ENCODE data around the gene OSER1.

OSER1 gene

DNA sequence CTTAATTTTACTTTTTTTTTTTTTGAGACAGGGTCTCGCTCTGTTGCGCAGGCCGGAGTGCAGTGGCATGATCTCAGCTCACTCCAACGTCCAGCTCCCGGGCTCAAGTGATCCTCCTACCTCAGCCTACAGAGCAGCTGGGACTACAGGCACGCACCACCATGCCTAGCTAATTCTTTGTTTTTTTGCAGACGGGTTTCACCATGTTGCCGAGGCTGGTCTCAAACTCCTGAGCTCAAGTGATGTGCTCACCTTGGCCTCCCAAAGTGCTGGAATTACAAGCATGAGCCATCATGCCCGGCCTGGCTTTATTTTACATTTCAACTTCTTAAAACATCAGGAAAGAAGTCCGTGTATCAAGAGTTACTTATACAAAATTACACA lies 5.7 kb downstream of the OSER1 start:
- Histone ChIP-seq H3K79me2 (peaks cover 30% of the 10 kb centered on the region), H3K9me3 (ENCODE audit: control insufficient read depth, low read length) (no peaks in the 10 kb centered on the region), H3K4me2 (ENCODE audit: low read length) (no peak overlapping the region), H3K27ac (no peak overlapping the region), H3K4me3 (ENCODE audit: low read depth, low read length) (no peak overlapping the region), H2AFZ (no peak overlapping the region), H3K36me3 (ENCODE audit: control insufficient read depth, insufficient read depth, low read length) (no peaks in the 10 kb centered on the region), H3K4me1 (no peaks in the 10 kb centered on the region), H3K9ac (no peak overlapping the region), H3K27me3 (ENCODE audit: control insufficient read depth, insufficient read depth, low read length) (no peaks in the 10 kb centered on the region)
- TF ChIP-seq, protein P1, sequence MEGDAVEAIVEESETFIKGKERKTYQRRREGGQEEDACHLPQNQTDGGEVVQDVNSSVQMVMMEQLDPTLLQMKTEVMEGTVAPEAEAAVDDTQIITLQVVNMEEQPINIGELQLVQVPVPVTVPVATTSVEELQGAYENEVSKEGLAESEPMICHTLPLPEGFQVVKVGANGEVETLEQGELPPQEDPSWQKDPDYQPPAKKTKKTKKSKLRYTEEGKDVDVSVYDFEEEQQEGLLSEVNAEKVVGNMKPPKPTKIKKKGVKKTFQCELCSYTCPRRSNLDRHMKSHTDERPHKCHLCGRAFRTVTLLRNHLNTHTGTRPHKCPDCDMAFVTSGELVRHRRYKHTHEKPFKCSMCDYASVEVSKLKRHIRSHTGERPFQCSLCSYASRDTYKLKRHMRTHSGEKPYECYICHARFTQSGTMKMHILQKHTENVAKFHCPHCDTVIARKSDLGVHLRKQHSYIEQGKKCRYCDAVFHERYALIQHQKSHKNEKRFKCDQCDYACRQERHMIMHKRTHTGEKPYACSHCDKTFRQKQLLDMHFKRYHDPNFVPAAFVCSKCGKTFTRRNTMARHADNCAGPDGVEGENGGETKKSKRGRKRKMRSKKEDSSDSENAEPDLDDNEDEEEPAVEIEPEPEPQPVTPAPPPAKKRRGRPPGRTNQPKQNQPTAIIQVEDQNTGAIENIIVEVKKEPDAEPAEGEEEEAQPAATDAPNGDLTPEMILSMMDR (IDR thresholded peaks at IDR 0.05), result no peak

DNA sequence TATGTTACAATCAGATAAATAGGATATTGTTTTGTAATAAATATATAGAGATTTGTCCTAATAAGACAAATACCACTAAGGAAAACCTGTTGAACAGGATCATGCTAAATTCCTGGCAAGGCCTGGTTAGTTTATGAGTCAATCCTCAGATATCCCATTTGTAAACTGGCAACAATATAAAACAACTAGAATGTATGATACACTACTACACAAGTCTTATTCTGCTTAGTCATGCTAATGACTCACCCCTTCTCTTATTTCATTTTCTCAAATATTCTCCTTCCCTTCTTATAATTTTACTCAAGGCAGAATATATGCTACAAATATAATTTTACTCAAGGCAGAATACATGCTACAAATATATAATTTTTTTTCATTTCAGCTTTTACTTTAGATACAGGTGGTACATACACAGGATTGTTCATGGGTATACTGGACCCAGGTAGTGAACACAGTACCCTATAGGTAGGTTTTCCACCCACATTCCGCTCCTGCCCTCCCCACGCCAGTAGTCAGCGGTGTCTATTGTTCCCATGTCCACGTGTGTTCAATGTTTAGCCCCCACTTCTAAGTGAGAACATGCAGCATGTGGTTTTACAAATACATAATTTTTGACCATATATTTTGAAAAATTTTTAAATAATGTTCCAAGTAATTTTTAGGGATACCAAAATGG lies 6.3 kb downstream of the OSER1 start:
- H3K36me3 ChIP-seq (ENCODE audit: control insufficient read depth, insufficient read depth, low read length), result no peaks in the 10 kb centered on the region
- H3K79me2 ChIP-seq, result peaks cover 26% of the 10 kb centered on the region
- H3K9me3 ChIP-seq (ENCODE audit: control insufficient read depth, low read length), result no peaks in the 10 kb centered on the region
- H3K27ac ChIP-seq, result no peak overlapping the region
- TF ChIP-seq, protein P1 (IDR thresholded peaks at IDR 0.05), result no peak
- H3K4me1 ChIP-seq, result no peaks in the 10 kb centered on the region
- H3K4me2 ChIP-seq (ENCODE audit: low read length), result no peak overlapping the region
- no peak overlapping the region for H2AFZ ChIP-seq
- no peaks in the 10 kb centered on the region for H3K27me3 ChIP-seq (ENCODE audit: control insufficient read depth, insufficient read depth, low read length)
- H3K4me3 ChIP-seq (ENCODE audit: low read depth, low read length), result no peak overlapping the region
- H3K9ac ChIP-seq, result no peak overlapping the region

DNA sequence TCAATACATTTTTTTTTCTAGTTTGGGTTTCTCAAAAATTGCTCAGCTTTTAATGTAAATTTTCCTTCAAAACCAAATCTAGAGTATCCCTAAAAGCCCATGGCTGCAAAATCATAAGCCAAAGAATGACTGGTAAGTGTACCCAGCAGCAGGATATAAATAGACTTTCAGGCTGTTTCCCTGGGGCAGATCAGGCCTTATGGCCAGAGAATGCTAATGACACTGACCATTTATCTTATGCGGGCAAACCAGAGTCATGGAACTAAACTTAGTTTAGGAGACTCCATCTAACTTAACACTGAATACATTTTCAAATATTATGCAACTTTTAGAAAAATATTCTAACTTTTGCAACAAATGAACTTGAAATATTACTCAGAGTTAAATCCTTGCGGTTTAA lies 7.4 kb downstream of the OSER1 start:
- TF ChIP-seq, protein P1 (IDR thresholded peaks at IDR 0.05), result no peak
- Histone ChIP-seq H3K9ac (no peak overlapping the region), H3K27me3 (ENCODE audit: control insufficient read depth, insufficient read depth, low read length) (no peaks in the 10 kb centered on the region), H2AFZ (no peak overlapping the region), H3K4me2 (ENCODE audit: low read length) (no peak overlapping the region), H3K9me3 (ENCODE audit: control insufficient read depth, low read length) (no peaks in the 10 kb centered on the region), H3K4me3 (ENCODE audit: low read depth, low read length) (no peak overlapping the region), H3K27ac (no peak overlapping the region), H3K4me1 (no peaks in the 10 kb centered on the region), H3K36me3 (ENCODE audit: control insufficient read depth, insufficient read depth, low read length) (no peaks in the 10 kb centered on the region), H3K79me2 (peaks cover 16% of the 10 kb centered on the region)

GRCh38 chr20:44200983-44201382 lies 9.6 kb downstream of the OSER1 start:
- H2AFZ ChIP-seq, result no peak overlapping the region
- H3K9ac ChIP-seq, result no peak overlapping the region
- H3K4me3 ChIP-seq (ENCODE audit: low read depth, low read length), result no peak overlapping the region
- no peaks in the 10 kb centered on the region for H3K36me3 ChIP-seq (ENCODE audit: control insufficient read depth, insufficient read depth, low read length)
- H3K27me3 ChIP-seq (ENCODE audit: control insufficient read depth, insufficient read depth, low read length), result no peaks in the 10 kb centered on the region
- H3K9me3 ChIP-seq (ENCODE audit: control insufficient read depth, low read length), result no peaks in the 10 kb centered on the region
- no peaks in the 10 kb centered on the region for H3K4me1 ChIP-seq
- H3K27ac ChIP-seq, result no peak overlapping the region
- peaks cover 12% of the 10 kb centered on the region for H3K79me2 ChIP-seq
- no peak overlapping the region for H3K4me2 ChIP-seq (ENCODE audit: low read length)
- TF ChIP-seq, protein P1 (IDR thresholded peaks at IDR 0.05), result no peak

- Histone ChIP-seq H3K4me2 (ENCODE audit: low read length) (no peak overlapping the region), H3K27ac (no peak overlapping the region), H2AFZ (no peak overlapping the region), H3K4me3 (ENCODE audit: low read depth, low read length) (no peak overlapping the region), H3K9ac (no peak overlapping the region), H3K4me1 (no peaks in the 10 kb centered on the region), H3K36me3 (ENCODE audit: control insufficient read depth, insufficient read depth, low read length) (no peaks in the 10 kb centered on the region), H3K79me2 (peaks cover 11% of the 10 kb centered on the region), H3K27me3 (ENCODE audit: control insufficient read depth, insufficient read depth, low read length) (no peaks in the 10 kb centered on the region), H3K9me3 (ENCODE audit: control insufficient read depth, low read length) (no peaks in the 10 kb centered on the region)
- TF ChIP-seq, protein P1 (IDR thresholded peaks at IDR 0.05), result no peak
These were observed 10.2 kb downstream of the OSER1 start for GRCh38 chr20:44200371-44200770.
